Cardiac muscle cell (in vitro differentiated cells and primary cell): ENCODE data around the gene ABTB1. TPM values are rescaled to one million over a fixed set of nuclear protein-coding genes. Genes with fewer than 3 reads are reported as not detected.

ENCODE experiments used
- DNase-seq, 2 donors: peaks; one replicate each; pipeline versions ENCODE4 v3.0.0 to v3.0.0-alpha.2; 2010 to 2017; ENCODE audit warnings: low read depth in 1 of 2, low spot score in 1 of 2
- H3K27ac ChIP-seq: fragments of 200-600 bp; sonication (generic); 2 replicates; pipeline ENCODE4 v1.5.1; 2016
- H3K27me3 ChIP-seq: fragments of 200-600 bp; sonication (generic); 2 replicates; pipeline ENCODE4 v1.6.0; 2016; ENCODE audit warnings: control low read depth
- H3K36me3 ChIP-seq: fragments of 200-600 bp; sonication (generic); 2 replicates; pipeline ENCODE4 v1.5.1; 2016; ENCODE audit warnings: control low read depth
- H3K4me1 ChIP-seq: fragments of 200-600 bp; sonication (generic); 2 replicates; pipeline ENCODE4 v1.8.1; 2017; ENCODE audit warnings: low read depth, mild to moderate bottlenecking, mixed run types
- H3K4me3 ChIP-seq: fragments of 200-600 bp; sonication (generic); 2 replicates; pipeline ENCODE4 v1.5.1; 2016; ENCODE audit warnings: mild to moderate bottlenecking
- H3K9me3 ChIP-seq: fragments of 200-600 bp; sonication (generic); 2 replicates; pipeline ENCODE4 v1.5.1; 2017; ENCODE audit warnings: low read depth, mild to moderate bottlenecking, control low read depth
- polyA plus RNA-seq: library from polyadenylated mRNA; unstranded; fragments of >200 nt; fragmentation: Nextera tagmentation; extraction: Ambion mirVana; gene quantifications from 2 replicates; pipeline ENCODE4 v1.2.1, GENCODE V29; 2016
- total RNA-seq: library from RNA; depleted of rRNA; stranded (reverse); fragments of >200 nt; gene quantifications from 2 replicates; pipeline ENCODE4 v1.2.3, GENCODE V29; 2016
- TF ChIP-seq, protein P1 (sequence below): IDR thresholded peaks from 2 replicates; pipeline ENCODE4 v1.5.1; 2012; ENCODE audit warnings: low read depth, mild to moderate bottlenecking, low read length

The ABTB1 gene
- total and polyA plus RNA-seq, 2 experiments from 2014 or later = 8.0 to 17.1 TPM

DNA sequence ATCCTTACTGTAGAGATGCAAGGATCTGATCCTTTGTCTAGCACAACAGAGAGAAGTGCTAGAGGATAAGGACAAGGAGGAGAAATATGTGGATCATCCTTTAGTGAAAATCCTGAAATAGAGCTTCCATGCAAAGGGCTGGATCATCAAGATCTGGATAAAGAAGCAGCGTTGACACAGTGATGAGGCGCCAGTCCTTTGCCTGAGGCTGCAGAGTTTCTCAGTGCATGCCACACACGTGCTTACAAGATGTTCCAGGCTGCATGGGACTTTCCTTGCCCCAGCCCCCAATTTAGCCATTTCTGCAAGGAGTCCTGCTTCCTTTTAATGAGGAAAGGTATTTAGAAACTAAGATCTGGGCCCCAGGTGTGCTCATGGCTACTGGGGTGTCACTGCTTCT, 7.2 kb upstream of the ABTB1 start:
- H3K4me3 ChIP-seq = no peak overlapping the region
- H3K4me1 ChIP-seq = peaks cover 12% of the 10 kb centered on the region
- DNase-seq = no peak
- H3K9me3 ChIP-seq = no peaks in the 10 kb centered on the region
- TF ChIP-seq, protein P1, sequence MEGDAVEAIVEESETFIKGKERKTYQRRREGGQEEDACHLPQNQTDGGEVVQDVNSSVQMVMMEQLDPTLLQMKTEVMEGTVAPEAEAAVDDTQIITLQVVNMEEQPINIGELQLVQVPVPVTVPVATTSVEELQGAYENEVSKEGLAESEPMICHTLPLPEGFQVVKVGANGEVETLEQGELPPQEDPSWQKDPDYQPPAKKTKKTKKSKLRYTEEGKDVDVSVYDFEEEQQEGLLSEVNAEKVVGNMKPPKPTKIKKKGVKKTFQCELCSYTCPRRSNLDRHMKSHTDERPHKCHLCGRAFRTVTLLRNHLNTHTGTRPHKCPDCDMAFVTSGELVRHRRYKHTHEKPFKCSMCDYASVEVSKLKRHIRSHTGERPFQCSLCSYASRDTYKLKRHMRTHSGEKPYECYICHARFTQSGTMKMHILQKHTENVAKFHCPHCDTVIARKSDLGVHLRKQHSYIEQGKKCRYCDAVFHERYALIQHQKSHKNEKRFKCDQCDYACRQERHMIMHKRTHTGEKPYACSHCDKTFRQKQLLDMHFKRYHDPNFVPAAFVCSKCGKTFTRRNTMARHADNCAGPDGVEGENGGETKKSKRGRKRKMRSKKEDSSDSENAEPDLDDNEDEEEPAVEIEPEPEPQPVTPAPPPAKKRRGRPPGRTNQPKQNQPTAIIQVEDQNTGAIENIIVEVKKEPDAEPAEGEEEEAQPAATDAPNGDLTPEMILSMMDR = no peak
- H3K27ac ChIP-seq = no peak overlapping the region
- no peaks in the 10 kb centered on the region for H3K36me3 ChIP-seq
- no peaks in the 10 kb centered on the region for H3K27me3 ChIP-seq

DNA sequence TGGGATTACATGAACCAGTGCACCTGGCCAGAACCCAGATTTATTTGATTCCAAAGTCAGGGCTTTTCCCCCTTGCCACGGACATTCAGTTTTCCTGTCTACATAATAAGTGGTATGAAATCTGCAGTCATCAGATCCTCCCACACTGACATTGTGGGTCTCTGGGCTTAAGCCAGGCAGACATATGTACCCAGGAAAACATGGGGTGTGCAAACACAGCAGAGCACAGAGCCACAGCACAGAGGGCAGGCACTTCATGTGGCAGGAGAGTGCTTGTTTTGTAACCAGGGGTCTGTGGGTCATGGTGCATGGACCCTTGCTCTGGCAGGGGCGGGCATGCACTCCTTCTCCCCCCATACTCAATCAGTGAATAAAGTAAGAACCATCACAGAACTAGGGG, 6.1 kb upstream of the ABTB1 start:
- DNase-seq = no peak
- TF ChIP-seq, protein P1 = no peak
- no peaks in the 10 kb centered on the region for H3K9me3 ChIP-seq
- H3K36me3 ChIP-seq = no peaks in the 10 kb centered on the region
- no peaks in the 10 kb centered on the region for H3K27me3 ChIP-seq
- no peak overlapping the region for H3K27ac ChIP-seq
- H3K4me1 ChIP-seq = peaks cover 12% of the 10 kb centered on the region
- no peak overlapping the region for H3K4me3 ChIP-seq

DNA sequence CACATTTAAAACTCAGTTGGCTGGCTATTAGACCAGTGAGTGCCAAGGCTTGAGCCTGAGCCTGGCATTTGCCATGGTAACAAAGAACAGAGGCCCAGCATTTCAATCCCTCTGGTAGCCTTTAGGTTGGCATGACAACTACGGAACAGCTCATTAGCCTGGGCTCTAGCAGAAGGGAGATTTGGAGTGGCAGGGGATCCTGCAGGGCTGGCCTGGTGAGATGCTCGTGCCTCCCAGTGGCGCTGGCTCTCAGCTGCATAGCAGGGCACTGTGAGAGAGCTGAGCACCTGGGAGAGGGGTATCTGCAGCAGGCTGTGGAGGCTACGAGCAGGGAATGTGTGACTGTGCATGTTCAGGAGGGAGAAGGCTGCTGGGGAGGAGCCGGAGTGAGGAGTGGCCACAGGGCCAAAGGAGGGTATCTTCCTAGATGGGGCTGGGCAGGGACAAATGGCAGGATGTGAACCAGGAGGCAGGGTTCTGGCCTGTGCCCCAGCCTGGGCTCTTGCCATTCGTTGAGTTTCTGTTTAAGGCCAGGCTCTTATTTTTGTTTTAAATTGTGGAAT, 5.6 kb upstream of the ABTB1 start:
- no peak for DNase-seq
- TF ChIP-seq, protein P1 = no peak
- H3K27ac ChIP-seq = no peak overlapping the region
- no peaks in the 10 kb centered on the region for H3K36me3 ChIP-seq
- H3K27me3 ChIP-seq = no peaks in the 10 kb centered on the region
- H3K9me3 ChIP-seq = no peaks in the 10 kb centered on the region
- H3K4me1 ChIP-seq = peaks cover 12% of the 10 kb centered on the region
- H3K4me3 ChIP-seq = no peak overlapping the region

DNA sequence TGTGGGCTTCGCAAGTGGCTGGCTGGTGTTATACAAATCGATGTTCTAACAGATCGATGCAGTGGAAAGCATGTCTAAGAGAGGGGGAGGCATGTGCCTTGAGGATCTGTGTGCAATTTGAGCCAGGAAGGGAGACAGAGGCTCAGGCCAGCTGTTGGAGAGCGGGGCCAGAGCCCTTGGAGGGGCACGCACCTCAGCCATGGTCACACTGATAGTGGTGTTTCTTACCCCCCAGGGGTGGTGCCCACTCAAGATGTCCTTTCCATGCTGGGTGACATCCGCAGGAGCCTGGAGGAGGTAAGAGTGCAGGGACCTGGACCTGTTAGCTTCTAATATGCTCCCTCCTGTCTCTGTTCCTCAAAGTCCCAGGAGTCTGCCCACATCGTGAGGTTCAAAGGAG, 3.8 kb upstream of the ABTB1 start:
- no peaks in the 10 kb centered on the region for H3K9me3 ChIP-seq
- H3K4me3 ChIP-seq = no peak overlapping the region
- H3K27ac ChIP-seq = no peak overlapping the region
- DNase-seq = no peak
- no peaks in the 10 kb centered on the region for H3K4me1 ChIP-seq
- no peaks in the 10 kb centered on the region for H3K27me3 ChIP-seq
- TF ChIP-seq, protein P1 = no peak
- no peaks in the 10 kb centered on the region for H3K36me3 ChIP-seq

DNA sequence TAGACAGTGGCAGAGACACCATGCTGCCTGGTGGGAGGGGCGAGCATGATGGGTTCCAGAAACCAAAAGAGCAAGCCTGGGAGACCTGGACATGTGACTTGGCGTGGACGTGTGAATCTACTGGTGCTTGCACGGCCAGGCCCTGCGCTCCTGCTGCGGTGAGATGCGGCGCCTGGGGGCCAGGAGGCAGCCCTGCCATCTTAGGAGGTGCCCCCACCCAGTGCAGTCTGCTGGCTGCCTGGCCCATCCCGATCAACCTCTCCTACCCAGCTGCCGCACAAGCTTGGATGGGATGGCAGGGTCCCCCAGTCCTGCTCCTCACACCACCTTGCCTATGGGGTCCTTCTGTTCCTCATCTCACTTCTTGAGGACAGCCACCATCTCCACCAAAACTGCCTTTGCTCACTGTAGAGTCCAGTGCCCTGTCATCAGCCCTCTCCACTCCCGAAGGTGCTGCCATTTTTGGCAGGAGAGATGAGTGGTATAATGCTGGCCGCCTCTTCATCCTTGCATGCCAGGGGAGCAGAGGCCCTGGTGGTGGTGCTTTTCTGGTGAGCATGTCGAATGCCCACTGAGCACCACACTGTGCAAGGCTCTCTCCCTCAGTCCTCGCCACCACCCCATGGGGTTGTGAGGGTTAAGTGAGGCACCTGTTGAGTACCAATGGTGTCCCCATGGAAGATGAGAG, 3.1 kb upstream of the ABTB1 start:
- Histone ChIP-seq H3K27ac (no peak overlapping the region), H3K27me3 (no peaks in the 10 kb centered on the region), H3K4me1 (no peaks in the 10 kb centered on the region), H3K36me3 (no peaks in the 10 kb centered on the region), H3K9me3 (no peaks in the 10 kb centered on the region), H3K4me3 (no peak overlapping the region)
- TF ChIP-seq, protein P1 = no peak
- no peak for DNase-seq
